Suprapubic skin (tissue), 4 donors: ENCODE data around the gene RNF150.

ENCODE experiments used
- EP300 ChIP-seq: sonication (generic); formaldehyde crosslinking; IDR thresholded peaks from one replicate; pipeline ENCODE4 v1.6.1; 2017; ENCODE audit warnings: antibody characterized with exemption
- POLR2A ChIP-seq, 2 donors: fragments of 450-650 bp; IDR thresholded peaks; one replicate each; pipeline ENCODE4 v1.6.1; 2017; ENCODE audit warnings: antibody characterized with exemption in 2 of 2, mild to moderate bottlenecking in 2 of 2, moderate library complexity in 2 of 2
- POLR2AphosphoS5 ChIP-seq, 3 donors: sonication (generic); formaldehyde crosslinking; IDR thresholded peaks; one replicate each; pipeline ENCODE4 v1.6.1; 2017; ENCODE audit warnings: antibody characterized with exemption in 3 of 3
- TF ChIP-seq, protein P1 (sequence below), 2 donors: fragments of 200-600 bp in 1 of 2; fragments of 450-650 bp in 1 of 2; sonication (generic) in 1 of 2; IDR thresholded peaks; one replicate each; pipeline ENCODE4 v1.5.1; 2016 to 2019; ENCODE audit warnings: antibody characterized with exemption in 2 of 2, mild to moderate bottlenecking in 1 of 2, moderate library complexity in 1 of 2

DNA sequence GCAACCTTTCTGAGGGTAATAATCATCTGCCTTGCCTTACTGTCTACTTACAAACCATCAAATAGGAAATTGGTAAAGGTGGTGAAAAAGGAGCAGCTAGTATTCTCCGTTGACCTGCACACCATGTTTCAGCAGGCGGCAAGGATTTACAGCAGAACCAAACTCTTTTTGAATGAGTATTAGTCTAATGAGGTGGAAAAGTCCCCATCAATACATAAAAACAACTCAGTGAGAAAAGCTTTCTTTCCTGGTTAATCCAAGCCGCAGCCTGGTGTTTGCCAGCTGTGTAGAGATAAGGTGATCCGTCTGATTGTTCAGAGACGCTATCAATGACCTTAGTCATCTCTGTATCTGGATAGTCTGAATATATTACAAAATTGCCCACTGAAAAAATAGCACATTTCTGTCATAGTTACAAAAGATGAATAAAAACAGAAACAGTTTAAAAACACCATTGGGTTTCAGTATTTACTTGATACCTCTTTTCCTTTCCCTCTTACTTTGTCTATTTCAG is 266.7 kb downstream of the RNF150 start:
- TF ChIP-seq, protein P1, sequence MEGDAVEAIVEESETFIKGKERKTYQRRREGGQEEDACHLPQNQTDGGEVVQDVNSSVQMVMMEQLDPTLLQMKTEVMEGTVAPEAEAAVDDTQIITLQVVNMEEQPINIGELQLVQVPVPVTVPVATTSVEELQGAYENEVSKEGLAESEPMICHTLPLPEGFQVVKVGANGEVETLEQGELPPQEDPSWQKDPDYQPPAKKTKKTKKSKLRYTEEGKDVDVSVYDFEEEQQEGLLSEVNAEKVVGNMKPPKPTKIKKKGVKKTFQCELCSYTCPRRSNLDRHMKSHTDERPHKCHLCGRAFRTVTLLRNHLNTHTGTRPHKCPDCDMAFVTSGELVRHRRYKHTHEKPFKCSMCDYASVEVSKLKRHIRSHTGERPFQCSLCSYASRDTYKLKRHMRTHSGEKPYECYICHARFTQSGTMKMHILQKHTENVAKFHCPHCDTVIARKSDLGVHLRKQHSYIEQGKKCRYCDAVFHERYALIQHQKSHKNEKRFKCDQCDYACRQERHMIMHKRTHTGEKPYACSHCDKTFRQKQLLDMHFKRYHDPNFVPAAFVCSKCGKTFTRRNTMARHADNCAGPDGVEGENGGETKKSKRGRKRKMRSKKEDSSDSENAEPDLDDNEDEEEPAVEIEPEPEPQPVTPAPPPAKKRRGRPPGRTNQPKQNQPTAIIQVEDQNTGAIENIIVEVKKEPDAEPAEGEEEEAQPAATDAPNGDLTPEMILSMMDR (IDR thresholded peaks at IDR 0.05): no peak
- TF ChIP-seq POLR2AphosphoS5 (IDR thresholded peaks at IDR 0.05) (no peak), POLR2A (IDR thresholded peaks at IDR 0.05) (no peak), EP300 (no peak)
